ENCODE data around the gene OR56A4.
"Not testable (repeated sequence)": the region's sequence is repeated elsewhere in the genome, so short reads cannot be mapped to it uniquely, and the experiment has no call there.

The OR56A4 gene

GRCh38 chr11:5960704-5961320, 45.9 kb downstream of the OR56A4 start:
- DNase-seq (ENCODE audit: low spot score), result not testable (repeated sequence)

GRCh38 chr11:5955586-5955985, 51.2 kb downstream of the OR56A4 start:
- DNase-seq (ENCODE audit: low spot score), result no peak
